Breast epithelium (tissue), 4 donors: ENCODE measurements around the gene TUBGCP5. TPM values are rescaled to one million over a fixed set of nuclear protein-coding genes. Genes with fewer than 3 reads are reported as not detected.

Experiments used
- DNase-seq, 2 donors: peaks; one replicate each; pipeline ENCODE4 v3.0.0-alpha.2; 2019; ENCODE audit warnings: low spot score in 2 of 2
- H3K27ac ChIP-seq, 2 donors: fragments of 200-600 bp; sonication (generic) in 1 of 2; one replicate each; pipeline ENCODE4 v1.5.1; 2016 to 2019; ENCODE audit warnings: mild to moderate bottlenecking in 1 of 2
- H3K27me3 ChIP-seq, 2 donors: fragments of 200-600 bp; sonication (generic) in 1 of 2; one replicate each; pipeline versions ENCODE4 v1.5.1 to v1.6.0; 2017 to 2019; ENCODE audit warnings: control low read depth in 1 of 2, mild to moderate bottlenecking in 1 of 2
- H3K36me3 ChIP-seq: fragments of 200-600 bp; one replicate; pipeline ENCODE4 v1.5.1; 2019
- H3K4me1 ChIP-seq, 2 donors: fragments of 200-600 bp; sonication (generic); one replicate each; pipeline ENCODE4 v1.5.1; 2016 to 2019; ENCODE audit warnings: control low read depth in 1 of 2
- H3K4me3 ChIP-seq, 3 donors: fragments of 200-600 bp; sonication (generic); 1 replicate in 2 of 3; 2 replicates in 1 of 3; pipeline ENCODE4 v1.5.1; 2016 to 2019; ENCODE audit warnings: mild to moderate bottlenecking in 3 of 3, moderate library complexity in 2 of 3
- H3K9me3 ChIP-seq, 2 donors: fragments of 200-600 bp; sonication (generic) in 1 of 2; one replicate each; pipeline ENCODE4 v1.5.1; 2016 to 2019; ENCODE audit warnings: control low read depth in 1 of 2
- CTCF ChIP-seq, 3 donors: fragments of 450-650 bp; IDR thresholded peaks; one replicate each; pipeline ENCODE4 v1.5.1; 2016 to 2017; ENCODE audit warnings: antibody characterized with exemption in 3 of 3, mild to moderate bottlenecking in 3 of 3, moderate library complexity in 3 of 3
- POLR2A ChIP-seq: fragments of 450-650 bp; IDR thresholded peaks from one replicate; pipeline ENCODE4 v1.6.1; 2016; ENCODE audit warnings: antibody characterized with exemption, mild to moderate bottlenecking, moderate library complexity
- POLR2AphosphoS5 ChIP-seq, 3 donors: sonication (generic); formaldehyde crosslinking; IDR thresholded peaks; one replicate each; pipeline ENCODE4 v1.6.1; 2017; ENCODE audit warnings: antibody characterized with exemption in 3 of 3
- intact Hi-C: fragments of 100-400 bp; cut with DNase I; formaldehyde crosslinking; loops from one replicate; pipeline ENCODE4 v1.15.1; 2023; ENCODE audit warnings: low total_unique reads
- total RNA-seq, 3 donors: library from RNA; depleted of rRNA; stranded (reverse); fragments of >200 nt; gene quantifications; one replicate each; pipeline ENCODE4 v1.1.0, GENCODE V29; 2016

The TUBGCP5 gene
- total RNA-seq, 3 donors from 2014 or later = 27.5 to 33.6 (median 28.0) TPM

- Histone ChIP-seq H3K36me3 (no peaks in the 10 kb centered on the region), H3K27me3 (no peaks in the 10 kb centered on the region), H3K4me3 (no peak overlapping the region), H3K4me1 (no peaks in the 10 kb centered on the region), H3K9me3 (no peaks in the 10 kb centered on the region), H3K27ac (peak overlapping the region in 1 of 2 donors; percentile 50)
- no peak for TF ChIP-seq CTCF (IDR thresholded peaks at IDR 0.05)
- TF ChIP-seq POLR2A = no peak
- TF ChIP-seq POLR2AphosphoS5 (IDR thresholded peaks at IDR 0.05) = no peak
- no peak for DNase-seq
- intact Hi-C loops = no loop called here
Observed at GRCh38 chr15:22959321-22960101, 79.9 kb downstream of the TUBGCP5 start.

- Histone ChIP-seq H3K4me3 (no peak overlapping the region), H3K27ac (peak overlapping the region in 1 of 2 donors; percentile 17), H3K4me1 (no peaks in the 10 kb centered on the region), H3K27me3 (no peaks in the 10 kb centered on the region), H3K9me3 (no peaks in the 10 kb centered on the region), H3K36me3 (no peaks in the 10 kb centered on the region)
- TF ChIP-seq POLR2AphosphoS5 (IDR thresholded peaks at IDR 0.05) (no peak), CTCF (IDR thresholded peaks at IDR 0.05) (no peak), POLR2A (no peak)
- intact Hi-C loops = no loop called here
- DNase-seq = no peak
Observed at GRCh38 chr15:22958487-22959280, 80.7 kb downstream of the TUBGCP5 start.

GRCh38 chr15:22956978-22957260 lies 82.5 kb downstream of the TUBGCP5 start:
- Histone ChIP-seq H3K27ac (no peak overlapping the region), H3K36me3 (no peaks in the 10 kb centered on the region), H3K4me1 (peaks cover 0 to 3% of the 10 kb centered on the region in 2 donors), H3K4me3 (no peak overlapping the region), H3K9me3 (no peaks in the 10 kb centered on the region), H3K27me3 (no peaks in the 10 kb centered on the region)
- TF ChIP-seq CTCF (IDR thresholded peaks at IDR 0.05) (no peak), POLR2A (no peak), POLR2AphosphoS5 (IDR thresholded peaks at IDR 0.05) (no peak)
- no peak for DNase-seq
- intact Hi-C loops = no loop called here

GRCh38 chr15:22956257-22956977 lies 83.0 kb downstream of the TUBGCP5 start:
- TF ChIP-seq POLR2AphosphoS5 (IDR thresholded peaks at IDR 0.05) (no peak), POLR2A (no peak), CTCF (IDR thresholded peaks at IDR 0.05) (no peak)
- Histone ChIP-seq H3K27ac (no peak overlapping the region), H3K9me3 (no peaks in the 10 kb centered on the region), H3K4me3 (no peak overlapping the region), H3K36me3 (no peaks in the 10 kb centered on the region), H3K27me3 (no peaks in the 10 kb centered on the region), H3K4me1 (peaks cover 0 to 3% of the 10 kb centered on the region in 2 donors)
- DNase-seq = no peak
- intact Hi-C loops = no loop called here
